Smooth muscle cell (in vitro differentiated cells): ENCODE data around the gene ZNF584. TPM values are rescaled to one million over a fixed set of nuclear protein-coding genes. Genes with fewer than 3 reads are reported as not detected.

Experiments used
- DNase-seq: peaks from one replicate; lab custom pipeline; 2025; ENCODE audit not compliant: unreplicated experiment; lab: John Stamatoyannopoulos, UW
- H2AFZ ChIP-seq: fragments of 200-600 bp; sonication (generic); 2 replicates; pipeline ENCODE4 v1.6.0; 2016; ENCODE audit warnings: antibody characterized with exemption, low read depth, mild to moderate bottlenecking
- H3F3A ChIP-seq: fragments of 200-600 bp; sonication (generic); 2 replicates; pipeline ENCODE4 v1.6.0; 2017; ENCODE audit warnings: antibody characterized with exemption, low read depth
- H3K27ac ChIP-seq: fragments of 200-600 bp; sonication (generic); 2 replicates; pipeline ENCODE4 v1.5.1; 2016; ENCODE audit warnings: low read depth, mild to moderate bottlenecking
- H3K27me3 ChIP-seq: fragments of 200-600 bp; sonication (generic); 2 replicates; pipeline ENCODE4 v1.6.1; 2016; ENCODE audit warnings: low read depth, mild to moderate bottlenecking
- H3K36me3 ChIP-seq: fragments of 200-600 bp; sonication (generic); 2 replicates; pipeline ENCODE4 v1.5.1; 2016; ENCODE audit warnings: low read depth
- H3K4me1 ChIP-seq: fragments of 200-600 bp; sonication (generic); 2 replicates; pipeline ENCODE4 v1.5.1; 2016; ENCODE audit warnings: low read depth
- H3K4me2 ChIP-seq: fragments of 200-600 bp; sonication (generic); 2 replicates; pipeline ENCODE4 v1.6.0; 2016; ENCODE audit warnings: mild to moderate bottlenecking
- H3K4me3 ChIP-seq: fragments of 200-600 bp; sonication (generic); 2 replicates; pipeline ENCODE4 v1.5.1; 2016; ENCODE audit warnings: mild to moderate bottlenecking
- H3K79me2 ChIP-seq: fragments of 200-600 bp; sonication (generic); 2 replicates; pipeline ENCODE4 v1.6.0; 2016; ENCODE audit warnings: low read depth, mild to moderate bottlenecking
- H3K9ac ChIP-seq: fragments of 200-600 bp; sonication (generic); 2 replicates; pipeline ENCODE4 v1.6.0; 2016; ENCODE audit warnings: low read depth
- H3K9me3 ChIP-seq: fragments of 200-600 bp; sonication (generic); replicated peaks from 2 replicates; pipeline ENCODE4 v1.5.1; 2016; ENCODE audit warnings: low read depth
- H4K20me1 ChIP-seq: fragments of 200-600 bp; sonication (generic); 2 replicates; pipeline ENCODE4 v1.6.0; 2016; ENCODE audit warnings: low read depth
- WGBS: methylation state at CpG from one replicate; pipeline ENCODE4 v1.1.7; 2016; ENCODE audit warnings: low lambda C conversion rate; 5-methylcytosine and 5-hydroxymethylcytosine counted together
- polyA plus RNA-seq: library from polyadenylated mRNA; unstranded; fragments of >200 nt; fragmentation: Nextera tagmentation; extraction: Ambion mirVana; gene quantifications from 2 replicates; pipeline ENCODE4 v1.2.1, GENCODE V29; 2016
- total RNA-seq: library from RNA; depleted of rRNA; stranded (reverse); fragments of >200 nt; gene quantifications from 2 replicates; pipeline ENCODE4 v1.2.3, GENCODE V29; 2014
- TF ChIP-seq, protein P1 (sequence below): fragments of 200-600 bp; sonication (generic); IDR thresholded peaks from 2 replicates; pipeline ENCODE4 v1.5.1; 2017; ENCODE audit warnings: borderline replicate concordance, mild to moderate bottlenecking, antibody characterized with exemption; ENCODE audit not compliant: insufficient read depth, poor library complexity, severe bottlenecking

ZNF584 gene
- total and polyA plus RNA-seq, 2 experiments from 2014 or later, result 5.0 to 12.7 TPM

DNA sequence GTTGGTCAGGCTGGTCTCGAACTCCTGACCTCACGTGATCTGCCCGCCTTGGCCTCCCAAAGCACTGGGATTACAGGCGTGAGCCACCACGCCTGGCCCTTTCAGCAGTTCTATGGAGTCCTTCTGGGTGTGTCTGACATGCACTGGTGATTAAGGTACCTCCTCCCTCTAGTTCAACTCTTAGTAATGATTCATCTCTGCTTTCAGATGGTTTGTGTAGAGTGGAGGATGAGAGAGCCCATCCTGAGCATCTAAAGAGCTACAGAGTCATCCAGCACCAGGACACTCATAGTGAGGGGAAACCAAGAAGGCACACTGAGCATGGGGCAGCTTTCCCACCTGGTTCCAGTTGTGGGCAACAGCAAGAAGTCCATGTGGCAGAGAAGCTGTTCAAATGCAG is 8.2 kb downstream of the ZNF584 start:
- H3K27ac ChIP-seq, result no peak overlapping the region
- TF ChIP-seq, protein P1, sequence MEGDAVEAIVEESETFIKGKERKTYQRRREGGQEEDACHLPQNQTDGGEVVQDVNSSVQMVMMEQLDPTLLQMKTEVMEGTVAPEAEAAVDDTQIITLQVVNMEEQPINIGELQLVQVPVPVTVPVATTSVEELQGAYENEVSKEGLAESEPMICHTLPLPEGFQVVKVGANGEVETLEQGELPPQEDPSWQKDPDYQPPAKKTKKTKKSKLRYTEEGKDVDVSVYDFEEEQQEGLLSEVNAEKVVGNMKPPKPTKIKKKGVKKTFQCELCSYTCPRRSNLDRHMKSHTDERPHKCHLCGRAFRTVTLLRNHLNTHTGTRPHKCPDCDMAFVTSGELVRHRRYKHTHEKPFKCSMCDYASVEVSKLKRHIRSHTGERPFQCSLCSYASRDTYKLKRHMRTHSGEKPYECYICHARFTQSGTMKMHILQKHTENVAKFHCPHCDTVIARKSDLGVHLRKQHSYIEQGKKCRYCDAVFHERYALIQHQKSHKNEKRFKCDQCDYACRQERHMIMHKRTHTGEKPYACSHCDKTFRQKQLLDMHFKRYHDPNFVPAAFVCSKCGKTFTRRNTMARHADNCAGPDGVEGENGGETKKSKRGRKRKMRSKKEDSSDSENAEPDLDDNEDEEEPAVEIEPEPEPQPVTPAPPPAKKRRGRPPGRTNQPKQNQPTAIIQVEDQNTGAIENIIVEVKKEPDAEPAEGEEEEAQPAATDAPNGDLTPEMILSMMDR, result no peak
- no peaks in the 10 kb centered on the region for H4K20me1 ChIP-seq
- H2AFZ ChIP-seq, result no peak overlapping the region
- 98% methylated on average over 5 of the region's 5 CpGs for WGBS
- no peak overlapping the region for H3K9ac ChIP-seq
- no peaks in the 10 kb centered on the region for H3K4me1 ChIP-seq
- peaks cover 15% of the 10 kb centered on the region for H3K36me3 ChIP-seq
- no peak overlapping the region for H3K4me3 ChIP-seq
- H3K9me3 ChIP-seq, result no peaks in the 10 kb centered on the region
- peaks cover 18% of the 10 kb centered on the region for H3K79me2 ChIP-seq
- H3F3A ChIP-seq, result no peaks in the 10 kb centered on the region
- DNase-seq, result no peak
- no peak overlapping the region for H3K4me2 ChIP-seq
- no peaks in the 10 kb centered on the region for H3K27me3 ChIP-seq

DNA sequence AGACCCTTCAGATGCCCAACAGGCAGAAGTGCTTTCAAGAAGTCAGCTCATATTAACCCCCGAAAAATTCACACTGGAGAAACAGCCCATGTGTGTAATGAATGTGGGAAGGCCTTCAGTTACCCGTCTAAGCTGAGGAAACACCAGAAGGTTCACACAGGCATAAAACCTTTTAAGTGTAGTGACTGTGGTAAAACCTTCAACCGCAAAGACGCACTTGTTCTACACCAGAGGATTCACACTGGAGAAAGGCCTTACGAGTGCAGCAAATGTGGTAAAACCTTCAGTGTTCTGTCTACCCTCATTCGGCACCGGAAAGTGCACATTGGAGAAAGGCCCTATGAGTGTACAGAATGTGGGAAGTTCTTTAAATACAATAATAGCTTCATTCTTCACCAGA is 8.6 kb downstream of the ZNF584 start:
- peaks cover 15% of the 10 kb centered on the region for H3K36me3 ChIP-seq
- H3F3A ChIP-seq, result no peaks in the 10 kb centered on the region

DNA sequence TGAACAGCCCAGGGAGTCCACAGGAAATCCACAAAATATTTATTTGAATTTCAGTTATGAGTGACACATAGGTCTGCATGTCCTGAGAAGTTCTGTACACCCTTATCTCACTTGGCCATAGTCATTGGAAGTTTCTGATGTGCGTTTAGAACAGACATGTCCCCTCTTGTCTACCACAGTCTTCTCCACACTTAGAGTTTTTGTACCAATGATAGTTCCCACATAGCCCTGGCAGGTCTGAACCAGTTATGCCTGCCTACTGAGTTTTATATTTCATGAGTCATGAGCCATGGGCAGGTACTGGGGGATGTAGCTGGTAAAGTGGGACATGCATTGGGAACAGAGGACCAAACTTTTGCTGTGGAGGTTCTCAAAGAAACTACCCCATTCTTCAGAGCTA is 20.2 kb downstream of the ZNF584 start:
- no peak for DNase-seq

More for the DNA sequence above, 8.6 kb downstream of the ZNF584 start:
- H3K79me2 ChIP-seq, result peaks cover 16% of the 10 kb centered on the region
- H4K20me1 ChIP-seq, result no peaks in the 10 kb centered on the region
- H3K9me3 ChIP-seq, result no peaks in the 10 kb centered on the region
- no peak overlapping the region for H3K27ac ChIP-seq
- no peaks in the 10 kb centered on the region for H3K27me3 ChIP-seq
- no peak overlapping the region for H3K4me2 ChIP-seq
- 96% methylated on average over 7 of the region's 7 CpGs for WGBS
- DNase-seq, result no peak
- no peak overlapping the region for H3K9ac ChIP-seq
- H3K4me3 ChIP-seq, result no peak overlapping the region
- H3K4me1 ChIP-seq, result no peaks in the 10 kb centered on the region
- H2AFZ ChIP-seq, result no peak overlapping the region
- TF ChIP-seq, protein P1, result no peak

DNA sequence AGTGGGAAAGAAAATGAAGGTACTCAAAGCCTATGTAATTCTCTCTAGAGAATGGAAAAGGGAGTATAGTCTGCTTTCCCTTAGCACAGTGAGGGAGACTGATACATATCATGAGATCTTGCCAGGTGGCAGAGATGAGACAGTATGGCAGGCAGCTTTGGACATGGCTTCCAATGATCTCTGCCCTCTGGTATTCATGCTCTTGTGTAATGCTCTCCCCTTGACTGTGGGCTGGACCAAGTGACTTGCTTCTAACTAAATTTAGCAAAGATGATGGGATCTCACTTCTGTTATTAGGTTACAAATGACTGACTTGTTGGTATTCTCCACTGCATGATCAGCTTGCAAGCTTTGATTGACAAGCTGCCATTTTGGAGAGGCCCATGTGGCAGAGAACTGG is 21.3 kb downstream of the ZNF584 start:
- Histone ChIP-seq H3K4me3 (no peak overlapping the region), H3K9me3 (peaks cover 19% of the 10 kb centered on the region), H3K36me3 (peaks cover 12% of the 10 kb centered on the region), H3K27me3 (no peaks in the 10 kb centered on the region), H3F3A (no peaks in the 10 kb centered on the region), H2AFZ (no peak overlapping the region), H4K20me1 (no peaks in the 10 kb centered on the region), H3K4me2 (no peak overlapping the region), H3K79me2 (no peaks in the 10 kb centered on the region), H3K9ac (no peak overlapping the region), H3K4me1 (no peaks in the 10 kb centered on the region), H3K27ac (no peak overlapping the region)
- no peak for DNase-seq
- TF ChIP-seq, protein P1, result no peak

More for the DNA sequence above, 20.2 kb downstream of the ZNF584 start:
- Histone ChIP-seq H3K36me3 (peaks cover 5% of the 10 kb centered on the region), H3F3A (no peaks in the 10 kb centered on the region), H3K27me3 (no peaks in the 10 kb centered on the region), H4K20me1 (no peaks in the 10 kb centered on the region), H3K9ac (no peak overlapping the region), H3K9me3 (peaks cover 7% of the 10 kb centered on the region), H3K4me2 (no peak overlapping the region), H3K79me2 (no peaks in the 10 kb centered on the region), H3K4me3 (no peak overlapping the region), H2AFZ (no peak overlapping the region), H3K27ac (no peak overlapping the region), H3K4me1 (no peaks in the 10 kb centered on the region)
- WGBS, result 59% methylated on average over 1 of the region's 1 CpG
- TF ChIP-seq, protein P1, result no peak
